GM10248 (cell line): ENCODE results near the gene TAPBPL.

Experiments used
- CTCF ChIA-PET: fragments of 300-600 bp; sonication (Branson Sonifier 250); formaldehyde crosslinking; extraction: SDS; loops from one replicate; lab custom pipeline; 2021; ENCODE audit warnings: antibody characterized with exemption; lab: Yijun Ruan, JAX
- POLR2A ChIA-PET: fragments of 350-650 bp; sonication (Branson Sonifier 250); formaldehyde crosslinking; extraction: SDS; loops from one replicate; lab custom pipeline; 2020; ENCODE audit warnings: antibody characterized with exemption; lab: Yijun Ruan, JAX
- DNase-seq: peaks from one replicate; pipeline ENCODE4 v3.0.0; 2012; ENCODE audit errors: extremely low spot score
- TF ChIP-seq, protein P1 (sequence below): IDR thresholded peaks from 2 replicates; pipeline ENCODE4 v1.5.1; 2012; ENCODE audit warnings: mild to moderate bottlenecking, low read depth; ENCODE audit errors: extremely low read depth, missing control alignments, control extremely low read depth

The TAPBPL gene, protein sequence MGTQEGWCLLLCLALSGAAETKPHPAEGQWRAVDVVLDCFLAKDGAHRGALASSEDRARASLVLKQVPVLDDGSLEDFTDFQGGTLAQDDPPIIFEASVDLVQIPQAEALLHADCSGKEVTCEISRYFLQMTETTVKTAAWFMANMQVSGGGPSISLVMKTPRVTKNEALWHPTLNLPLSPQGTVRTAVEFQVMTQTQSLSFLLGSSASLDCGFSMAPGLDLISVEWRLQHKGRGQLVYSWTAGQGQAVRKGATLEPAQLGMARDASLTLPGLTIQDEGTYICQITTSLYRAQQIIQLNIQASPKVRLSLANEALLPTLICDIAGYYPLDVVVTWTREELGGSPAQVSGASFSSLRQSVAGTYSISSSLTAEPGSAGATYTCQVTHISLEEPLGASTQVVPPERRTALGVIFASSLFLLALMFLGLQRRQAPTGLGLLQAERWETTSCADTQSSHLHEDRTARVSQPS

DNA sequence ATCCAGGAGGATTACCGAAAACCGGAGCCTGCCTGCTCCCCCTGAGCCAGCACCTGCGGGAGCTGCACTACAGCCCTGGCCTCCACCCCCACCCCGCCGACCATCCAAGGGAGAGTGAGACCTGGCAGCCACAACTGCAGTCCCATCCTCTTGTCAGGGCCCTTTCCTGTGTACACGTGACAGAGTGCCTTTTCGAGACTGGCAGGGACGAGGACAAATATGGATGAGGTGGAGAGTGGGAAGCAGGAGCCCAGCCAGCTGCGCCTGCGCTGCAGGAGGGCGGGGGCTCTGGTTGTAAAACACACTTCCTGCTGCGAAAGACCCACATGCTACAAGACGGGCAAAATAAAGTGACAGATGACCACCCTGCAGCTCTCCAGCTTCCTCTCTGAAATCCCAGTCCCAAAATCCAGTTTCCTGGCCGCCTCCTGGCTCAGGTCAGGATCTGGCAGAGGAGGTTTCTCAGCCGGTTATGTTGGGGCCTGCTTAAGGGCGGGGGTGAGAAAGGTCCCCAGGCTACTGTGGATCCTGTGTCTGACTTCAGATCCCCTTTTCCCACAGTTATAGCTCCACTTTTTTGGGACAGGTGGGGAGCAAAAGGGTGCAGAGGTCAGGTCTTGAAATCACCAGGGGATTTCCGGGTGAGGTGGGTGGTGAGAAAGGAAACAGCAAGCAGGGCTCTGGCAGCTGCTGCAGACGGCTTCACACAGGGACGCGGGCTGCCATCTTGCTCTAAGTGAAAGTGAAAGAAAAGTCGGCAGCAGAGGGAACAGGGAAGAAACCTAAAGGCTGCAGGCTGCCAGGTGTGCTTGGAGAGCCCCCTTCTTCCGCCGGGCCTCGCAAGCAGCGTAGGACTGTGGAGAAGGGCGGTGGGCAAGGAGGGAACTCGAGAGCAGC is at the start of gene TAPBPL:
TSS of gene TAPBPL (plus strand) at position 695 of the 897 bp plus-strand sequence. CDS start 207 bp downstream, outside the sequence.
- ChIA-PET POLR2A (interaction anchor here (0.6 to 3.2 kb wide), 8 partner anchors 8 to 83 kb away, joined by 3 to 28 read pairs (median 4); partner anchors contain the start of genes GAPDH and VAMP1), CTCF (interaction anchor here (0.9 to 12.1 kb wide), 10 partner anchors 8 to 112 kb away, joined by 3 to 91 read pairs (median 4); partner anchors contain the start of gene VAMP1)
- TF ChIP-seq, protein P1, sequence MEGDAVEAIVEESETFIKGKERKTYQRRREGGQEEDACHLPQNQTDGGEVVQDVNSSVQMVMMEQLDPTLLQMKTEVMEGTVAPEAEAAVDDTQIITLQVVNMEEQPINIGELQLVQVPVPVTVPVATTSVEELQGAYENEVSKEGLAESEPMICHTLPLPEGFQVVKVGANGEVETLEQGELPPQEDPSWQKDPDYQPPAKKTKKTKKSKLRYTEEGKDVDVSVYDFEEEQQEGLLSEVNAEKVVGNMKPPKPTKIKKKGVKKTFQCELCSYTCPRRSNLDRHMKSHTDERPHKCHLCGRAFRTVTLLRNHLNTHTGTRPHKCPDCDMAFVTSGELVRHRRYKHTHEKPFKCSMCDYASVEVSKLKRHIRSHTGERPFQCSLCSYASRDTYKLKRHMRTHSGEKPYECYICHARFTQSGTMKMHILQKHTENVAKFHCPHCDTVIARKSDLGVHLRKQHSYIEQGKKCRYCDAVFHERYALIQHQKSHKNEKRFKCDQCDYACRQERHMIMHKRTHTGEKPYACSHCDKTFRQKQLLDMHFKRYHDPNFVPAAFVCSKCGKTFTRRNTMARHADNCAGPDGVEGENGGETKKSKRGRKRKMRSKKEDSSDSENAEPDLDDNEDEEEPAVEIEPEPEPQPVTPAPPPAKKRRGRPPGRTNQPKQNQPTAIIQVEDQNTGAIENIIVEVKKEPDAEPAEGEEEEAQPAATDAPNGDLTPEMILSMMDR: no peak
- peak; percentile 84 for DNase-seq

DNA sequence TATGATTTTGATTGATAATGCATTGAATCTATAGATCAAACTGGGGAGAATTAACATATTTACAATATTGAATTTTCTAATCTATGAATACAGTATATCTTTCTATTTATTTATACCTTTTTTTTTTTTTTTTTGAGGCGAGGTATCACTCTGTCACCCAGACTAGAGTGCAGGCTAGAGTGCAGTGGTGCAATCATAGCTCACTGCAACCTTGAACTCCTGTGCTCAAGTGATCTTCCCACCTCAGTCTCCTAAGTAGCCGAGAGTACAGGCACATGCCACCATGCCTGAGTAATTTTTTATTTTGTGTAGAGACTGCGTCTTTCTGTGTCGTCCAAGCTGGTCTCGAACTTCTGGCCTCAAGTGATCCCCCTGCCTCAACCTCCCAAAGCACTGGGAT is 47.5 kb upstream of the TAPBPL start:
- CTCF ChIA-PET: interaction anchor here (1.1 kb wide), 1 partner anchor 15 kb away, joined by 4 read pairs; no protein-coding TSS in a partner anchor
- POLR2A ChIA-PET: no interaction called here
- no peak for DNase-seq
- TF ChIP-seq, protein P1: no peak

DNA sequence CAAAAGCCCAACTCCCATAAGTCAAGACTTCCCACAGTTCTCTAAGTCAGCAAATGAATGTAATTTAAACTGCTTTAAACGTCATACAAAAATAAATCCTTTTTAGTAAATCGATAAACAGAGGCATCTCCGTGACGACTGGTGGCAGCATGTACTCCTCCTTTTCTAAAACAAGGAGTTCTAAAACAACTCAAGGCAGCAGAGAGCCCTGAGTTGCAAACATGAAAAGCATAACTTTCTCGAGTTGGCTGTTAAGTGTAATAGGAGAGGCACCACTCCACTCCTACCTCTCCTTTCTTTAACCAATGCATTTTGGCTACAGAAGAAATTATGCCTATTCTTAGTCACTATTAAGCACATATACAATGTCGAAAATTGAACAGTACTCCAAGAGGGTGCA is 45.9 kb upstream of the TAPBPL start:
- ChIA-PET POLR2A (no interaction called here), CTCF (no interaction called here)
- no peak for DNase-seq
- TF ChIP-seq, protein P1: no peak

DNA sequence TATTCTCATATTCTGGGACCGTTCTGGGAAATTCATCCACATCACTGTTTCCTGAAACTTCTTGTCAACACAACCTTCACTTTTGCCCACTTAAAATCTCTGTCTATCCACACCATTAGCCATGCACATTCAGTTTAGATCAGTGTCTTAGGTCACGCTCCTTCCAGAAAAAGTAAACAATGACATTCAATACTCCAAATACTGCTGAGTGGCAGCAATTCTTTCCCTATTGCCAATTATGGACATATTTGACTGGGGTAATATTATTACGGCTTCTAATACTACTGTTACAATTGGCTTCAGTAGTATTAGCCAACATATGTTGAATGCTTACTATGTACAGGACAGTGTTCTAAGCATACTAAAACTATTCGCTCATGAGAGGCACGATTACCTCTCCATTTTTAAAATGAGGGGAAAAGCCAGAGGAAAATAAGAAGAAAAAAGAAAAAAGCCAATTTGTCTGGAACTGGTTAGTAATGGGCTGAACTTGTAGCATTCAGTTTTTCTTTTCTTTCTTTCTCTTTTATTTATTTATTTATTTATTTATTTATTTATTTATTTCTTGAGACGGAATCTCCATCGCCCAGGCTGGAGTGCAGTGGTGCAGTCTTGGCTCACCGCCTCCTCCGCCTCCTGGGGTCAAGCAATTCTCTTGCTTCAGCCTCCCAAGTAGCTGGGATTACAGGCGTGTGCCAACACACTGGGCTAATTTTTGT is 44.4 kb upstream of the TAPBPL start:
- CTCF ChIA-PET: no interaction called here
- TF ChIP-seq, protein P1: no peak
- POLR2A ChIA-PET: no interaction called here
- no peak for DNase-seq

DNA sequence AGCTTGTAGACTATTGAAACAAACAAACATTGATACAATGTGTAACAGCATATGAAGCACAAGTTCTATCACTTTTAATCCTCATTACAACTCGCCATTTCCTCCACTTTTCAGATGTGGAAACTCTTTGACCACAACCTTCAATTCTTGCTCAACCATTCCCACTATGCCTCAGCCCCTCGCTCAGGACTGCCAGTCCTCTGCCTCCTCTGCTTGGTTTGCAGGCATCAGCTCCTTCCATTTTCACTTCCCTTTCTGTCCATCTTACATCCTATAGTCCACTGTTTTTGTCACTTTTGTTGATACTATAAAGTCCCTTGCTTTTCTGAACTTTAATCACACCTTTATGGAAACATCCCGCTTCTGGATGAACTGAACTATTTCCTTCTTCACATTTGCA is 35.2 kb upstream of the TAPBPL start:
- TF ChIP-seq, protein P1: no peak
- ChIA-PET CTCF (interaction anchor here (1.1 to 5.2 kb wide), 5 partner anchors 15 to 121 kb away, joined by 3 to 18 read pairs (median 4); no protein-coding TSS in a partner anchor), POLR2A (interaction anchor here (0.6 kb wide), 1 partner anchor 118 kb away, joined by 3 read pairs; the partner anchor contains the start of gene GAPDH)
- no peak for DNase-seq

DNA sequence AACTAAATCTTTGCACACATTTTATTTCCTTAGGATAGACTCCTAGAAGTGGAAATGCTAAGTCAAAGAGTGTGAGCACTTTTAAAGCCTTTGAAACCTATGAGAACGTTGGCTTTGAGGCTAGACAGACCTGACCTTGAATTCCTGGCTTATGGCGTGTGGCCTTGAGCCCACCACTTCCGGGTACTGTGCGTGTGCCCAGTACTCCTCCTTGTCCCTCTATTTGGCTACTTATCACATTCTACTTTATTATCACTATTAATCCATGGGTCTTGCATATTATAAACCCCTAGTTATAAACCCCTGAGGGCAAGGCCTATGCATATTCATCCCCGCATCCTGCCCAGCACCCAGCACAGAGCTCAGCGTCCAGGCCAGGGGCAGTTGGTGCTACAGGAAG is 33.0 kb upstream of the TAPBPL start:
- ChIA-PET POLR2A (no interaction called here), CTCF (interaction anchor here (4.6 to 5.2 kb wide), 2 partner anchors 47 to 119 kb away, joined by 18 read pairs; no protein-coding TSS in a partner anchor)
- TF ChIP-seq, protein P1: no peak

More for the DNA sequence above, 33.0 kb upstream of the TAPBPL start:
- no peak for DNase-seq
